NCI-H748 (cell line): ENCODE data around the gene RCC1.
"Not testable (repeated sequence)": the region's sequence is repeated elsewhere in the genome, so short reads cannot be mapped to it uniquely, and the experiment has no call there.

Experiments used
- DNase-seq: peaks from one replicate; lab custom pipeline; 2025; ENCODE audit not compliant: unreplicated experiment; lab: John Stamatoyannopoulos, UW

Gene RCC1

DNA sequence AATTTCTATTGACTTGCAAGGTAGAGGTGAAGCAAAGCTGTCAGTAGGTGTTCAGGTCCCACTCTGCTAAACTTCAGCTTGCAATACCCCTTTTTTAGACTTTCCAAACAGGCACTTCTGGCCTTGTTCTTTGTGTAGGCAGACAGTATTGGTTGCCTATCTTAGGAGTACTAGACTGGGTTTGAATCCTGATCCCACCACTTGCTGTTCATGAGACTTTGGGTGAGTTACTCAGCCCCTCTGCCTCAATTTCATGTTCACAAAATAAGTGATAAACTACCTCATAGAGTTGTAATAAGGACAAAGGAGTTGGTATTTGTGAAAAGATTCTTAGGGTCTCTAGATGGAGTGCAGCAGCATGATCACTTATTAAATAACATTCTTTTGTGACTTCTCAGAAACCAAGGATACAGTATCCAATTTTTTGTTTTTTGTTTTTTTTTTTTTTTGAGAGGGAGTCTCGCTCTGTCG lies 5.2 kb downstream of the RCC1 start:
- DNase-seq, result no peak

DNA sequence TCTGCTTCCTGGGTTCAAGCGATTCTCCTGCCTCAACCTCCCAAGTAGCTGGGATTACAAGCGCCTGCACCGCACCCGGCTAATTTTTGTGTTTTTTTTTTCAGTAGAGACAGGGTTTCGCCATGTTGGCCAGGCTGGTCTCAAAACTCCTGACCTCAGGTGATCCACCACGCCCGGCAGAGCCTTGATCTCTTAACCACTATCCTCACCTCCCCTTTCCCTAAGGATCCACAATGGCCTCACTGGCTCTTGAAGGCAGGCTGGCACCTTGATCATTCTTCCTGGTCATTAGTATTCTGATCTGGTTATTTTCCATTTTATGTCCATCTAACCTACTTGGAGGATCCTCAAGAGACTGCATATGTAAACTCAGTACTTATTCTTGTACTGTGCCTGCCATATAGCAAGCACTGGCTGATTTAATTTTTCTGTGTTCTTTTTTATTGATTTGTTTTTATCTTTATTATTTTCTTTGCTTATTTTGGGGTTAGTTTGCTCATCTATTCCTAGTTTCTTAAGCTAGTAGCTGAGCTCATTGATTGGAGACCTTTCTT lies 6.3 kb downstream of the RCC1 start:
- no peak for DNase-seq

DNA sequence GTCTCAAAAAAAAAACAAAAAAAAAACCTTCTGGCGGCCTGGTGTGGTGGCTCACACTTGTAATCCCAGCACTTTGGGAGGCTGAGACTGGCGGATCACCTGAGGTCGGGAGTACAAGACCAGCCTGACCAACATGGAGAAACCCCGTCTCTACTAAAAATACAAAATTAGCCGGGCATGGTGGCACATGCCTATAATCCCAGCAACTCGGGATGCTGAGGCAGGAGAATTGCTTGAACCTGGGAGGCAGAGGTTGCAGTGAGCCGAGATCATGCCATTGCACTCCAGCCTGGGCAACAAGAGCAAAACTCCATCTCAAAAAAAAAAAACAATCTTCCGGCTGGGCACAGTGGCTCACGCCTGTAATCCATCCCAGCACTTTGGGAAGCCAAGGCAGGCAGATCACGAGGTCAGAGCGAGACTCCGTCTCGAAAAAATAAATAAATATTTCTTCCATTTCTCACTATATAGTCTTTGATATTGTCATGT lies 8.6 kb downstream of the RCC1 start:
- DNase-seq, result not testable (repeated sequence)

GRCh38 chr1:28516518-28516956 lies 10.7 kb downstream of the RCC1 start:
- no peak for DNase-seq

- DNase-seq, result no peak
Observed at GRCh38 chr1:28517649-28517999, 11.8 kb downstream of the RCC1 start.

- DNase-seq, result peak; percentile 89
Observed at GRCh38 chr1:28518000-28518744, 12.3 kb downstream of the RCC1 start.

- DNase-seq, result peak; percentile 53
Observed at GRCh38 chr1:28518745-28519341, 13.0 kb downstream of the RCC1 start.

GRCh38 chr1:28519946-28520725 lies 14.3 kb downstream of the RCC1 start:
- DNase-seq, result no peak

- not testable (repeated sequence) for DNase-seq
Observed at GRCh38 chr1:28520796-28521195, 15.0 kb downstream of the RCC1 start.

GRCh38 chr1:28521502-28522164 lies 15.8 kb downstream of the RCC1 start:
- DNase-seq, result no peak

DNA sequence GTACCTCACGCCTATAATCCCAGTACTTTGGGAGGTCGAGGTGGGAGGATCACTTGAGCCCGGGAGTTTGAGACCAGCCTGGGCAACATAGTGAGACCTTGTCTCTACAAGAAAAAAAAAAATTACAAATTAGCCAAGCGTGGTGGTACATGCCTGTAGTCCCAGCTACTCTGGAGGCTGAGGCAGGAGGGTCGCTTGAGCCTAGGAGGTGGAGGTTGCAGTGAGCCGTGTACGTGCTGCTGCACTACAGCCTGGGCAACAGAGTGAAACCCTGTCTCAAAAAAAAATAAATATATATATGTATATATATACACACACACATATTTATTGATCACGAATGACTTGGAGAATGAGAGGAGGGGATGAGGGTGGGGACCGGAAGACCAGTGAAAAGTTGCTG lies 16.7 kb downstream of the RCC1 start:
- not testable (repeated sequence) for DNase-seq

- DNase-seq, result not testable (repeated sequence)
Observed at GRCh38 chr1:28525002-28525642, 19.3 kb downstream of the RCC1 start.

- DNase-seq, result no peak
Observed at GRCh38 chr1:28526886-28527285, 21.0 kb downstream of the RCC1 start.

DNA sequence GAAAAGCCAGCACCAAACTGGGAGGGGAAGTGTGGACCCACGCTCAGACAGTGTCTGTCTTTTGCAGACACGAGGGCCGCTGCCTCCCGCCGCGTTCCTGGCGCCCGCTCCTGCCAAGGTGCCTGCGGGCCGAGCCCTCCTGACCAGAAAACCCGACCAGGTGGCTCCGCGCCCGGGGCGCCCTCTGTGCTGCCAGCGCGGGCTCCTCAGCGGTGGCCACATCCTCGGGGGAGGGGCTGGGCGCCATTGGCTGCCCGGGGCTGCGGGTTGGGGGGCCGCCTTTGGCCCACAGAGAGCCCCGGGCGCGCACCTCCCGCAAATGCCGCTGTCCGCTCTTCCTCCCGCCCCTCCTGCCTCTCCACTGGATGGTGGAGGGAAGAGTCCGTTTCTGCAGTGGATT lies 24.6 kb downstream of the RCC1 start:
- no peak for DNase-seq

GRCh38 chr1:28534671-28535070 lies 28.8 kb downstream of the RCC1 start:
- DNase-seq, result no peak

GRCh38 chr1:28535180-28535579 lies 29.3 kb downstream of the RCC1 start:
- no peak for DNase-seq

GRCh38 chr1:28537457-28538199 lies 31.8 kb downstream of the RCC1 start:
- no peak for DNase-seq

DNA sequence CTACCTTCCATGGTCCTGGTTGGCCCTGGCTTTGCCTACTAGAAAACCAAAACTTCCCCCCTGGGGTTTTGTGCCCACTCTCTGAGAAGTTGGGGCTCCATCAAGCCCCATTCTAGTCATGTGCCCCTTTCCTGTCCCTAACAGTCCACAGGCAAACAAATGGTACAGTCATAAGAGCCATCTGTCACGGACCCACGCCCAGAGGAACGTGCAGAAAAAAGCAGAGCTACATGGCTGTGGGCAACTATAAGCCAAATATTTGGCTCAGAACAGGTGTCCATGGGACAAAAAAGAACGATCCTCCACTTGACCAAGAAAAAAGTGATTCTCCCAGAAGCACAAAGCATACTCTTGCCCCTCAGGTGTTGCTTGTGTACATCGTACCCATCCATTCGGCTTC lies 32.4 kb downstream of the RCC1 start:
- DNase-seq, result no peak

DNA sequence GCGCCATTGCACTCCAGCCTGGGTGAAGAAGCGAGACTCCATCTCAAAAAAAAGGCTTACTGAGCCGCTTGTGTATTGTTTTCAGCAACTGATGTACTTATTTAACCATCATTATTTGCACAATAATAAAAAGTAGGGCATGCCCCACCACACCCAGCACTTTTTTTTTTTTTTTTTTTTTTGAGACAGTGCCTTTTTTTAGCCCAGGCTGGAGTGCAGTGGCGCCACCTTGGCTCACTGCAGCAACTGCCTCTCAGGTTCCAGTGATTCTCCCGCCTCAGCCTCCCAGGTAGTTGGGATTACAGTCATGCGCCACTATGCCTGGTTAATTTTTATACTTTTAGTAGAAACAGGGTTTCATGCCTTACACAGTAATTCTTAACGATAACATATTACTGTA lies 34.8 kb downstream of the RCC1 start:
- peak; percentile 32 for DNase-seq
